ENCODE data around the gene DMGDH.

DNA sequence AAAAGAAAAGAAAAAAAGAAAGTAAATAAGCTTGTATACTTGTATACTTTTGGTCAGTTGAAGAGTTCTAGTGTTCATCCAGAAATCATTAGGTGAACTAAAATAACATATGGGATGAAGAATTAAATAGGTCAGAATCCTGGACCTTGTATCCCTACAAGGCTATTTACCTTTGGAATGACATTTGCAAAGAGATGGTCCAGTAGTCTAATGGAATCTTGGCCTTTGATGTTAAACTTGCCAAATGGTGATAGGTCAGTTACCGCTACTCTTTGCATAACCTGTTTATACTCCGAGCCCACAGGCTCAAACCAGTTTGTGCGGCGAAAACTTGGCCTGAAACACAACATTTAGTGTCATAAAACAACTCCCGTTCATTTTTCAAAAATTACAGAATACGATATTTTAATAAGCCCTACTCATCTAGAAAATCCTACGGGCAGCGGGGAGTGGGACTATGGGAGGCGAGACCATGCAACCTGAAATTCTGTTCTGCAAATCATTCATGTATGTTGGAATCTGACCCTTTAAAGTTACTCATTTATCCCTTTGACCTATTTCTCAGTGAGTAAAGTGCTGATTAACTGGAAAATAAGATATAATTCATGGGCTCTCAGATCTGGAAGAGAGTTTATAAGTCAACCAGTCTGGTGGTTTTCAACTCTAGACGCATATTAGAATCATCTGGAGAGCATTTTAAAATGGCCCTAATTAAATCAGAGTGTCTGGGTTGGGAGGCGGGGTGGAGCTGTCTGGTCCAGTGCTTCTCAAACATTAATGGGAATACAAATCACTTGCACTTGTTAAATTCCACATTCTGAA lies 38.6 kb downstream of the DMGDH start:
- TF ChIP-seq, protein P1, sequence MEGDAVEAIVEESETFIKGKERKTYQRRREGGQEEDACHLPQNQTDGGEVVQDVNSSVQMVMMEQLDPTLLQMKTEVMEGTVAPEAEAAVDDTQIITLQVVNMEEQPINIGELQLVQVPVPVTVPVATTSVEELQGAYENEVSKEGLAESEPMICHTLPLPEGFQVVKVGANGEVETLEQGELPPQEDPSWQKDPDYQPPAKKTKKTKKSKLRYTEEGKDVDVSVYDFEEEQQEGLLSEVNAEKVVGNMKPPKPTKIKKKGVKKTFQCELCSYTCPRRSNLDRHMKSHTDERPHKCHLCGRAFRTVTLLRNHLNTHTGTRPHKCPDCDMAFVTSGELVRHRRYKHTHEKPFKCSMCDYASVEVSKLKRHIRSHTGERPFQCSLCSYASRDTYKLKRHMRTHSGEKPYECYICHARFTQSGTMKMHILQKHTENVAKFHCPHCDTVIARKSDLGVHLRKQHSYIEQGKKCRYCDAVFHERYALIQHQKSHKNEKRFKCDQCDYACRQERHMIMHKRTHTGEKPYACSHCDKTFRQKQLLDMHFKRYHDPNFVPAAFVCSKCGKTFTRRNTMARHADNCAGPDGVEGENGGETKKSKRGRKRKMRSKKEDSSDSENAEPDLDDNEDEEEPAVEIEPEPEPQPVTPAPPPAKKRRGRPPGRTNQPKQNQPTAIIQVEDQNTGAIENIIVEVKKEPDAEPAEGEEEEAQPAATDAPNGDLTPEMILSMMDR (IDR thresholded peaks at IDR 0.05) = no peak
- TF ChIP-seq POLR2AphosphoS5 (IDR thresholded peaks at IDR 0.05) = no peak
